Caco-2 (cell line): ENCODE results near the gene CYP2U1. TPM values are rescaled to one million over a fixed set of nuclear protein-coding genes. Genes with fewer than 3 reads are reported as not detected.

Source experiments
- BruUV-seq: library from RNA; stranded (reverse); fragments of 400-500 nt; replicated peaks from 2 replicates; lab custom pipeline; 2021; lab: Mats Ljungman, UMichigan
- CTCF ChIA-PET: fragments of 300-600 bp; sonication (Branson Sonifier 250); formaldehyde crosslinking; loops from one replicate; lab custom pipeline; 2022; ENCODE audit warnings: antibody characterized with exemption; lab: Charles Lee
- POLR2A ChIA-PET: fragments of 300-600 bp; sonication (Branson Sonifier 250); formaldehyde crosslinking; loops from one replicate; lab custom pipeline; 2022; ENCODE audit warnings: antibody characterized with exemption; lab: Charles Lee
- DNase-seq, 2 experiments: peaks; one replicate each; pipeline versions ENCODE4 v3.0.0 to v3.0.0-alpha.2; 2020 to 2022
- H3K27me3 ChIP-seq: replicated peaks from 2 replicates; pipeline ENCODE4 v1.6.0; 2011; ENCODE audit warnings: low read length; ENCODE audit not compliant: control insufficient read depth, insufficient read depth
- H3K36me3 ChIP-seq: 2 replicates; pipeline ENCODE4 v1.5.1; 2011; ENCODE audit warnings: low read length; ENCODE audit not compliant: control insufficient read depth, insufficient read depth
- H3K4me1 ChIP-seq: fragments of 250-450 bp; sonication (Bioruptor Pico); 2 replicates; pipeline ENCODE4 v1.5.1; 2020; ENCODE audit warnings: mild to moderate bottlenecking
- H3K4me3 ChIP-seq: 2 replicates; pipeline ENCODE4 v1.5.1; 2011; ENCODE audit warnings: low read depth, mild to moderate bottlenecking, control low read depth, low read length
- H3K9me3 ChIP-seq: fragments of 250-450 bp; sonication (Bioruptor Pico); 2 replicates; pipeline ENCODE4 v1.5.1; 2020; ENCODE audit warnings: mild to moderate bottlenecking, moderate library complexity
- H3K27ac Mint-ChIP-seq: one replicate; pipeline ENCODE4 v1.8.0; 2022; ENCODE audit warnings: mixed read lengths; ENCODE audit not compliant: unreplicated experiment
- H3K27me3 Mint-ChIP-seq: one replicate; pipeline ENCODE4 v1.8.0; 2022; ENCODE audit warnings: mixed read lengths; ENCODE audit not compliant: insufficient read depth, unreplicated experiment
- H3K36me3 Mint-ChIP-seq: one replicate; pipeline ENCODE4 v1.8.0; 2022; ENCODE audit warnings: mild to moderate bottlenecking, mixed read lengths; ENCODE audit not compliant: insufficient read depth, unreplicated experiment
- H3K4me1 Mint-ChIP-seq: one replicate; pipeline ENCODE4 v1.8.0; 2022; ENCODE audit warnings: low read depth, mixed read lengths; ENCODE audit not compliant: unreplicated experiment
- H3K4me3 Mint-ChIP-seq: one replicate; pipeline ENCODE4 v1.8.0; 2022; ENCODE audit warnings: mild to moderate bottlenecking, moderate library complexity, mixed read lengths; ENCODE audit not compliant: unreplicated experiment
- H3K9me3 Mint-ChIP-seq: one replicate; pipeline ENCODE4 v1.8.0; 2022; ENCODE audit warnings: mixed read lengths; ENCODE audit not compliant: unreplicated experiment
- intact Hi-C: fragments of 100-400 bp; cut with micrococcal nuclease; formaldehyde crosslinking; loops from one replicate; pipeline ENCODE4 v1.10.0; 2022; ENCODE audit not compliant: unreplicated experiment
- total RNA-seq: library from RNA; stranded (reverse); gene quantifications from 2 replicates; pipeline ENCODE4 v1.2.3, GENCODE V29; 2022
- TF ChIP-seq, protein P1 (sequence below), 2 experiments: fragments of 200-600 bp in 1 of 2; IDR thresholded peaks; 1 replicate in 1 of 2; 2 replicates in 1 of 2; pipeline versions ENCODE4 v1.5.1 to v1.8.0; 2011 to 2022; ENCODE audit warnings: antibody characterized with exemption in 1 of 2, control low read depth in 1 of 2, inconsistent platforms in 1 of 2, low read depth in 1 of 2, low read length in 1 of 2, mild to moderate bottlenecking in 1 of 2, moderate library complexity in 1 of 2; ENCODE audit not compliant: insufficient read depth in 1 of 2, severe bottlenecking in 1 of 2, unreplicated experiment in 1 of 2

Gene CYP2U1
- total RNA-seq, 1 experiment from 2014 or later: 1.7 TPM

DNA sequence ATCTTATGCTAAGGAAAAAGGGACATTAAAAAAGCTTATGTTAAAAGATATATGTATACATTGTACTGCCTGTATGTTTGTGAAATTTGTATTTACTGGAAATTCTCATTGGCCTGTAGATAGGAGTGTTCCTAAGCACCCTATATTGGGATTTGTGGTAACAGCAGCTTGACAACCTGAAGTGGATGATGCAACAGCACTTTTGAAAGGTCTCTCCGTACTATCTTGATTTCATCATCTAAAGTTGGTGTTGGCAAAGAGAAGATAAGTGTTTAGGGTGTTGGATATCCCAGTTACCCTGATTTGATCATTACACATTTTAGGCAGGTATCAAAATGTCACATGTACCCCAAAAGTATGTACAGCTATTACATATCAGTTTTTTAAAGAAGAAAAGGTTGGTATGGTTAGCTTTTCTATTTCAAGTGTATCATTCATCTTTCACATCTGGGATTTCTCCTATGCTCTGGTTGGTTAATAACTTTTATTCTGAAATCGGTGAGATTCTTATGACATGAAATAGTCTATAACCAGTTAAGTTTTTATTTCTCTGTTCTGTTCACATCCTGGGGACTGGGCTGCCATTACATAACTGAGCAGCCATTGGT is 68.7 kb downstream of the CYP2U1 start:
- no peaks in the 10 kb centered on the region for H3K36me3 Mint-ChIP-seq
- POLR2A ChIA-PET: no interaction called here
- CTCF ChIA-PET: no interaction called here

DNA sequence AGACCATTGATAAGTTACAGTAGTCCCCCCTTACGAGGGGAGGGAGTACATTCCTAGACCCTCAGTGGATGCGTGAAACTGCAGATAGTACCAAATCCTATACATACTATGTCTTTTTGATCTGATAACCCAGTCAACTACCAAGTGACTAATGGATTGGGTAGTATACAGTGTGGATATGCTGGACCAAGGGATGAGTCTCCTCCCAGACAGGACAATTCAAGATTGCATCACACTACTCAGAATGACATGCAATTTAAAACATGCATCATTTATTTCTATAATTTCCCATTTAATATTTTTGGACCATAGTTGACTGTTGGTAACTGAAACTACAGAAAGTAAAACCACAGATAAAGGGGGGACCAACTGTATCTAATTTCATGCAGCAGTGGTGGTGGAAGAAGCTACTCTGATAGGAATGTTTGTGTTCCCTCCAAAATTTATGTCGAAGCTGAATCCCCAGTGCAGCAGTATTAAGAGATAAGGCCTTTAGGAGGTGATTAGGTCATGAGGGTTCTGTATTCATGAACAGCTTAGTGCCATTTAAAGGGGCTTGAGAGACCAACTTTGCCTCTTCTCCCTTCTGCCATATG is 70.3 kb downstream of the CYP2U1 start:
- H3K9me3 ChIP-seq: no peaks in the 10 kb centered on the region
- Mint-ChIP-seq H3K9me3 (peaks cover 14% of the 10 kb centered on the region), H3K27me3 (no peaks in the 10 kb centered on the region), H3K4me1 (no peaks in the 10 kb centered on the region), H3K4me3 (no peak overlapping the region), H3K36me3 (no peaks in the 10 kb centered on the region), H3K27ac (no peak overlapping the region)
- POLR2A ChIA-PET: no interaction called here
- no peak overlapping the region for H3K4me3 ChIP-seq
- intact Hi-C loops: no loop called here
- H3K4me1 ChIP-seq: no peaks in the 10 kb centered on the region
- no peaks in the 10 kb centered on the region for H3K27me3 ChIP-seq
- TF ChIP-seq, protein P1, sequence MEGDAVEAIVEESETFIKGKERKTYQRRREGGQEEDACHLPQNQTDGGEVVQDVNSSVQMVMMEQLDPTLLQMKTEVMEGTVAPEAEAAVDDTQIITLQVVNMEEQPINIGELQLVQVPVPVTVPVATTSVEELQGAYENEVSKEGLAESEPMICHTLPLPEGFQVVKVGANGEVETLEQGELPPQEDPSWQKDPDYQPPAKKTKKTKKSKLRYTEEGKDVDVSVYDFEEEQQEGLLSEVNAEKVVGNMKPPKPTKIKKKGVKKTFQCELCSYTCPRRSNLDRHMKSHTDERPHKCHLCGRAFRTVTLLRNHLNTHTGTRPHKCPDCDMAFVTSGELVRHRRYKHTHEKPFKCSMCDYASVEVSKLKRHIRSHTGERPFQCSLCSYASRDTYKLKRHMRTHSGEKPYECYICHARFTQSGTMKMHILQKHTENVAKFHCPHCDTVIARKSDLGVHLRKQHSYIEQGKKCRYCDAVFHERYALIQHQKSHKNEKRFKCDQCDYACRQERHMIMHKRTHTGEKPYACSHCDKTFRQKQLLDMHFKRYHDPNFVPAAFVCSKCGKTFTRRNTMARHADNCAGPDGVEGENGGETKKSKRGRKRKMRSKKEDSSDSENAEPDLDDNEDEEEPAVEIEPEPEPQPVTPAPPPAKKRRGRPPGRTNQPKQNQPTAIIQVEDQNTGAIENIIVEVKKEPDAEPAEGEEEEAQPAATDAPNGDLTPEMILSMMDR (IDR thresholded peaks at IDR 0.05; ENCODE audit: insufficient read depth in 1 of 2, low read depth in 1 of 2, low read length in 1 of 2, severe bottlenecking in 1 of 2, unreplicated experiment in 1 of 2): no peak
- CTCF ChIA-PET: no interaction called here
- BruUV-seq: no TSS peak
- DNase-seq: no peak
- no peaks in the 10 kb centered on the region; the same call in 1 of the 2 replicates for H3K36me3 ChIP-seq

More for the DNA sequence above, 68.7 kb downstream of the CYP2U1 start:
- intact Hi-C loops: no loop called here
- no TSS peak for BruUV-seq
- H3K27me3 Mint-ChIP-seq: no peaks in the 10 kb centered on the region
- H3K27ac Mint-ChIP-seq: no peak overlapping the region
- H3K4me3 ChIP-seq: no peak overlapping the region
- no peaks in the 10 kb centered on the region for H3K9me3 ChIP-seq
- H3K36me3 ChIP-seq: no peaks in the 10 kb centered on the region; the same call in 1 of the 2 replicates
- TF ChIP-seq, protein P1 (IDR thresholded peaks at IDR 0.05; ENCODE audit: insufficient read depth in 1 of 2, low read depth in 1 of 2, low read length in 1 of 2, severe bottlenecking in 1 of 2, unreplicated experiment in 1 of 2): no peak
- H3K4me1 Mint-ChIP-seq: no peaks in the 10 kb centered on the region
- no peak for DNase-seq
- H3K27me3 ChIP-seq: no peaks in the 10 kb centered on the region
- H3K4me1 ChIP-seq: no peaks in the 10 kb centered on the region
- peaks cover 14% of the 10 kb centered on the region for H3K9me3 Mint-ChIP-seq
- no peak overlapping the region for H3K4me3 Mint-ChIP-seq

Other genes starting within 250 kb of the CYP2U1 start
- 60.1 and 66.1 TPM in 2 replicates for gene PAPSS1, start 211.3 kb upstream of the CYP2U1 start, total RNA-seq
- gene SGMS2, start 106.6 kb upstream of the CYP2U1 start, total RNA-seq: 3.4 and 5.6 TPM in 2 replicates
- gene HADH, start 58.3 kb downstream of the CYP2U1 start, total RNA-seq: 35.8 and 38.1 TPM in 2 replicates
- gene LEF1, start 237.4 kb downstream of the CYP2U1 start, total RNA-seq: 19.3 and 22.3 TPM in 2 replicates